A673 (cell line): ENCODE data around the gene MAZ. TPM values are rescaled to one million over a fixed set of nuclear protein-coding genes. Genes with fewer than 3 reads are reported as not detected.

Source experiments
- BruUV-seq: library from RNA; stranded (reverse); fragments of 400-500 nt; replicated peaks from 2 replicates; lab custom pipeline; 2021; lab: Mats Ljungman, UMichigan
- CTCF ChIA-PET: fragments of 300-600 bp; sonication (Branson Sonifier 250); formaldehyde crosslinking; loops from one replicate; lab custom pipeline; 2022; ENCODE audit warnings: antibody characterized with exemption; lab: Charles Lee
- POLR2A ChIA-PET: fragments of 300-600 bp; sonication (Branson Sonifier 250); formaldehyde crosslinking; loops from one replicate; lab custom pipeline; 2022; ENCODE audit warnings: antibody characterized with exemption; ENCODE audit not compliant: low non-redundant PET; lab: Charles Lee
- DNase-seq: peaks from one replicate; pipeline ENCODE4 v3.0.0-alpha.2; 2015; ENCODE audit warnings: low spot score
- H3K27ac ChIP-seq: fragments of 200-600 bp; sonication (generic); 2 replicates; pipeline ENCODE4 v1.5.1; 2016; ENCODE audit warnings: mixed run types, low read depth, mild to moderate bottlenecking, mixed read lengths, antibody characterized with exemption, low read length; ENCODE audit not compliant: poor library complexity, severe bottlenecking
- H3K27me3 ChIP-seq: fragments of 200-600 bp; sonication (generic); replicated peaks from 2 replicates; pipeline ENCODE4 v1.6.1; 2017; ENCODE audit warnings: mixed run types, low read depth, mild to moderate bottlenecking, mixed read lengths, antibody characterized with exemption, low read length; ENCODE audit not compliant: insufficient read depth, poor library complexity
- H3K36me3 ChIP-seq: fragments of 200-600 bp; sonication (generic); 2 replicates; pipeline ENCODE4 v1.6.1; 2016; ENCODE audit warnings: mixed run types, mild to moderate bottlenecking, mixed read lengths, antibody characterized with exemption, low read length; ENCODE audit not compliant: insufficient read depth, poor library complexity, severe bottlenecking
- H3K4me1 ChIP-seq: fragments of 200-600 bp; sonication (generic); 2 replicates; pipeline ENCODE4 v1.6.1; 2017; ENCODE audit warnings: mixed run types, mild to moderate bottlenecking, mixed read lengths, antibody characterized with exemption, low read length; ENCODE audit not compliant: insufficient read depth, poor library complexity, severe bottlenecking
- H3K4me3 ChIP-seq: fragments of 200-600 bp; sonication (generic); 2 replicates; pipeline ENCODE4 v1.5.1; 2016; ENCODE audit warnings: low read depth, mixed run types, mild to moderate bottlenecking, mixed read lengths, low read length; ENCODE audit not compliant: poor library complexity, severe bottlenecking
- H3K9me3 ChIP-seq: fragments of 200-600 bp; sonication (generic); 2 replicates; pipeline ENCODE4 v1.6.1; 2016; ENCODE audit warnings: mixed run types, low read depth, mild to moderate bottlenecking, mixed read lengths, antibody characterized with exemption, low read length; ENCODE audit not compliant: poor library complexity, severe bottlenecking
- EZH2 ChIP-seq: fragments of 200-600 bp; sonication (generic); IDR thresholded peaks from 2 replicates; pipeline ENCODE4 v1.6.1; 2017; ENCODE audit warnings: borderline replicate concordance, low read depth, mild to moderate bottlenecking, mixed read lengths, antibody characterized with exemption, low read length; ENCODE audit not compliant: poor library complexity, severe bottlenecking
- intact Hi-C: fragments of 100-400 bp; cut with micrococcal nuclease; formaldehyde crosslinking; loops from one replicate; pipeline ENCODE4 v1.10.0; 2022; ENCODE audit not compliant: unreplicated experiment
- total RNA-seq: library from RNA; stranded (reverse); gene quantifications from 2 replicates; pipeline ENCODE4 v1.2.3, GENCODE V29; 2021
- TF ChIP-seq, protein P1 (sequence below): fragments of 300-800, 200-600 bp; sonication (generic); conservative IDR thresholded peaks from 2 replicates; pipeline ENCODE4 v1.5.1; 2017; ENCODE audit warnings: low read depth, mild to moderate bottlenecking, antibody characterized with exemption, low read length, moderate library complexity, mixed read lengths

Gene MAZ
- total RNA-seq, 1 experiment from 2014 or later, result 516 TPM

DNA sequence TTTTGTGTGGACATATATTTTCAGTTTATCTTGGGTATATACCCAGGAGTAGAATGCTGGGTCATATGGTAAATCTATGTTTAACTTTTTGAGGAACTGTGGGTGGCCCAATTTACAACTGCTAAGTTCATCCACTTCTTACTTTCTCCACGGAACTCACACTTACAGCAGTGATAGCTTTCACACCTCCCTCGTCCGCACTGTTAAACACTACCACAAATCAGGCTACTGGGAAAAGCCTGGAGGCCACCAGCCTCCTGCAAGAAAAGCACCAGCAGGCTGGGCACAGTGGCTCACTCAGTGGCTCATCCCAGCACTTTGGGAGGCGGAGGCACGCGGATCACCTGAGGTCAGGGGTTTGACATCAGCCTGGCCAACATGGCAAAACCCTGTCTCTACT lies 43.0 kb upstream of the MAZ start:
- no peak overlapping the region for H3K27ac ChIP-seq
- no peaks in the 10 kb centered on the region for H3K4me1 ChIP-seq
- no TSS peak for BruUV-seq
- H3K27me3 ChIP-seq, result no peaks in the 10 kb centered on the region
- H3K4me3 ChIP-seq, result no peak overlapping the region
- no peaks in the 10 kb centered on the region for H3K36me3 ChIP-seq
- DNase-seq, result no peak
- H3K9me3 ChIP-seq, result no peaks in the 10 kb centered on the region
- intact Hi-C loops, result no loop called here
- no peak for TF ChIP-seq EZH2
- TF ChIP-seq, protein P1, sequence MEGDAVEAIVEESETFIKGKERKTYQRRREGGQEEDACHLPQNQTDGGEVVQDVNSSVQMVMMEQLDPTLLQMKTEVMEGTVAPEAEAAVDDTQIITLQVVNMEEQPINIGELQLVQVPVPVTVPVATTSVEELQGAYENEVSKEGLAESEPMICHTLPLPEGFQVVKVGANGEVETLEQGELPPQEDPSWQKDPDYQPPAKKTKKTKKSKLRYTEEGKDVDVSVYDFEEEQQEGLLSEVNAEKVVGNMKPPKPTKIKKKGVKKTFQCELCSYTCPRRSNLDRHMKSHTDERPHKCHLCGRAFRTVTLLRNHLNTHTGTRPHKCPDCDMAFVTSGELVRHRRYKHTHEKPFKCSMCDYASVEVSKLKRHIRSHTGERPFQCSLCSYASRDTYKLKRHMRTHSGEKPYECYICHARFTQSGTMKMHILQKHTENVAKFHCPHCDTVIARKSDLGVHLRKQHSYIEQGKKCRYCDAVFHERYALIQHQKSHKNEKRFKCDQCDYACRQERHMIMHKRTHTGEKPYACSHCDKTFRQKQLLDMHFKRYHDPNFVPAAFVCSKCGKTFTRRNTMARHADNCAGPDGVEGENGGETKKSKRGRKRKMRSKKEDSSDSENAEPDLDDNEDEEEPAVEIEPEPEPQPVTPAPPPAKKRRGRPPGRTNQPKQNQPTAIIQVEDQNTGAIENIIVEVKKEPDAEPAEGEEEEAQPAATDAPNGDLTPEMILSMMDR, result no peak
- POLR2A ChIA-PET, result no interaction called here
- CTCF ChIA-PET, result no interaction called here

GRCh38 chr16:29765167-29766032 lies 40.9 kb upstream of the MAZ start:
- H3K27me3 ChIP-seq, result no peaks in the 10 kb centered on the region
- no peaks in the 10 kb centered on the region for H3K4me1 ChIP-seq
- H3K4me3 ChIP-seq, result no peak overlapping the region
- intact Hi-C loops, result no loop called here
- H3K27ac ChIP-seq, result no peak overlapping the region
- CTCF ChIA-PET, result no interaction called here
- BruUV-seq, result no TSS peak
- no peaks in the 10 kb centered on the region for H3K9me3 ChIP-seq
- POLR2A ChIA-PET, result no interaction called here
- DNase-seq, result no peak
- no peaks in the 10 kb centered on the region for H3K36me3 ChIP-seq
- TF ChIP-seq EZH2, result no peak
- TF ChIP-seq, protein P1, result no peak

GRCh38 chr16:29766571-29766970 lies 39.8 kb upstream of the MAZ start:
- POLR2A ChIA-PET, result no interaction called here
- BruUV-seq, result no TSS peak
- Histone ChIP-seq H3K27me3 (no peaks in the 10 kb centered on the region), H3K9me3 (no peaks in the 10 kb centered on the region), H3K4me1 (no peaks in the 10 kb centered on the region), H3K27ac (no peak overlapping the region), H3K36me3 (no peaks in the 10 kb centered on the region), H3K4me3 (no peak overlapping the region)
- no peak for DNase-seq
- TF ChIP-seq EZH2, result no peak
- TF ChIP-seq, protein P1, result no peak
- intact Hi-C loops, result no loop called here
- CTCF ChIA-PET, result no interaction called here
